ENCODE data around the gene ARHGEF37.

GRCh38 chr5:149672701-149673476 lies 91.6 kb downstream of the ARHGEF37 start:
- no peak for TF ChIP-seq CTCF (IDR thresholded peaks at IDR 0.05; ENCODE audit: low read depth, low read length, poor library complexity, severe bottlenecking)
- TF ChIP-seq EZH2phosphoT487 (IDR thresholded peaks at IDR 0.05; ENCODE audit: borderline replicate concordance, low read length), result no peak
